ENCODE measurements around the gene SCART1. TPM values are rescaled to one million over a fixed set of nuclear protein-coding genes. Genes with fewer than 3 reads are reported as not detected.

The SCART1 gene
- total RNA-seq, 1 experiment from 2014 or later = 3.7 TPM

DNA sequence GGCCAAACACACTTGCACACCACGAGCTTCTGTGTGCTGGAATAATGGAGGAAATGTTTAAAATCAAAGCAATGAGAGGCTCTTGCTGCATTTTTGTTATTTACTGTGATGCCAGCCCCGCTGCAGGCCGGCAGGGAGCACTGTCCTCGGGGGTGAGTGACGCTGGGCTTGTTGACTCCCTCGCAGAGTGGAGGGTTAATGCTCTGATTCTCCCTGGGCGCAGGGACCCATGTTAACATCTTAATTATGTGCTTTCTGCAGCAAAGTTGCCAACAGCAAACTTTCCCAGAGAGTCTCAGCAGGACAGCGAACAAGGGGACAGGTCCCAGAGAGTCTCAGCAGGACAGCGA is 22.9 kb downstream of the SCART1 start:
- H3K4me1 ChIP-seq (ENCODE audit: control insufficient read depth in 1 of 2, insufficient read depth in 2 of 2, low read length in 2 of 2) = no peaks in the 10 kb centered on the region
- DNase-seq (ENCODE audit: low read depth, low spot score) (no peak), ATAC-seq (no peak)
- H3K4me2 ChIP-seq (ENCODE audit: low read length) = no peak overlapping the region
- no peaks in the 10 kb centered on the region for H3K27me3 ChIP-seq (ENCODE audit: insufficient read depth, low read length)
- H3K79me2 ChIP-seq (ENCODE audit: insufficient read depth, low read length) = no peaks in the 10 kb centered on the region
- no TSS peak for BruUV-seq (replicated peaks)
- no peak overlapping the region for H3K9ac ChIP-seq (ENCODE audit: low read length)
- ChIA-PET POLR2A (no interaction called here), CTCF (no interaction called here), RAD21 (ENCODE audit: low non-redundant PET in 1 of 2, low total read pairs in 2 of 2, uncharacterized antibody in 2 of 2, unreplicated experiment in 2 of 2) (no interaction called here)
- no peak for TF ChIP-seq ZBTB33 (IDR thresholded peaks at IDR 0.05; ENCODE audit: extremely low read depth, insufficient replicate concordance, low read length)
- no peaks in the 10 kb centered on the region for H3K9me3 ChIP-seq (ENCODE audit: control insufficient read depth in 1 of 2, insufficient read depth in 1 of 2, low read depth in 1 of 2, low read length in 2 of 2)
- no peak overlapping the region for H2AFZ ChIP-seq (ENCODE audit: low read depth, low read length, poor library complexity, severe bottlenecking)
- H3K36me3 ChIP-seq (ENCODE audit: control insufficient read depth in 1 of 2, insufficient read depth in 2 of 2, low read length in 2 of 2) = no peaks in the 10 kb centered on the region
- H3K4me3 ChIP-seq (replicated peaks in 1 of 2; ENCODE audit: low read depth in 1 of 2, low read length in 2 of 2) = no peak overlapping the region
- no peak overlapping the region for H3K27ac ChIP-seq (ENCODE audit: low read depth, low read length)
- intact Hi-C loops (cut with micrococcal nuclease) = no loop called here
- no peaks in the 10 kb centered on the region for H4K20me1 ChIP-seq (ENCODE audit: insufficient read depth)
- H3K9me2 ChIP-seq (ENCODE audit: insufficient read depth) = no peaks in the 10 kb centered on the region

GRCh38 chr10:133481086-133481643 is 27.4 kb downstream of the SCART1 start:
- no TSS peak for BruUV-seq (replicated peaks)
- TF ChIP-seq YY1 (IDR thresholded peaks at IDR 0.05; ENCODE audit: extremely low read depth, insufficient replicate concordance, low read depth, low read length) (no peak), SP1 (IDR thresholded peaks at IDR 0.05; ENCODE audit: low read depth) (no peak), SIN3A (IDR thresholded peaks at IDR 0.05; ENCODE audit: low read depth) (no peak), ATF3 (IDR thresholded peaks at IDR 0.05) (no peak), ZBTB33 (IDR thresholded peaks at IDR 0.05; ENCODE audit: extremely low read depth, insufficient replicate concordance, low read length) (no peak), EZH2 (IDR thresholded peaks at IDR 0.05) (no peak)
- H3K4me1 ChIP-seq (ENCODE audit: control insufficient read depth in 1 of 2, insufficient read depth in 2 of 2, low read length in 2 of 2) = no peaks in the 10 kb centered on the region
- ChIA-PET CTCF (no interaction called here), POLR2A (no interaction called here), RAD21 (ENCODE audit: low non-redundant PET in 1 of 2, low total read pairs in 2 of 2, uncharacterized antibody in 2 of 2, unreplicated experiment in 2 of 2) (no interaction called here)
- no peaks in the 10 kb centered on the region; a peak in 1 of 4 replicates for H3K9me3 ChIP-seq (ENCODE audit: control insufficient read depth in 1 of 2, insufficient read depth in 1 of 2, low read depth in 1 of 2, low read length in 2 of 2)
- intact Hi-C loops (cut with micrococcal nuclease) = no loop called here
- H3K9ac ChIP-seq (ENCODE audit: low read length) = no peak overlapping the region
- H3K4me3 ChIP-seq (replicated peaks in 1 of 2; ENCODE audit: low read depth in 1 of 2, low read length in 2 of 2) = no peak overlapping the region
- no peak for ATAC-seq
- no peak for DNase-seq (ENCODE audit: low read depth, low spot score)
- no peak overlapping the region for H3K27ac ChIP-seq (ENCODE audit: low read depth, low read length)
- no peak overlapping the region for H3K4me2 ChIP-seq (ENCODE audit: low read length)
- H3K36me3 ChIP-seq (ENCODE audit: control insufficient read depth in 1 of 2, insufficient read depth in 2 of 2, low read length in 2 of 2) = no peaks in the 10 kb centered on the region
- H3K79me2 ChIP-seq (ENCODE audit: insufficient read depth, low read length) = no peaks in the 10 kb centered on the region
- no peaks in the 10 kb centered on the region for H4K20me1 ChIP-seq (ENCODE audit: insufficient read depth)
- H3K9me2 ChIP-seq (ENCODE audit: insufficient read depth) = no peaks in the 10 kb centered on the region
- no peaks in the 10 kb centered on the region for H3K27me3 ChIP-seq (ENCODE audit: insufficient read depth, low read length)
- no peak overlapping the region for H2AFZ ChIP-seq (ENCODE audit: low read depth, low read length, poor library complexity, severe bottlenecking)

All from HCT116 (cell line).